Uterus (tissue), 4 donors: Measurements from ENCODE around the gene TMEM121. TPM values are rescaled to one million over a fixed set of nuclear protein-coding genes. Genes with fewer than 3 reads are reported as not detected.
"Not testable (repeated sequence)": the region's sequence is repeated elsewhere in the genome, so short reads cannot be mapped to it uniquely, and the experiment has no call there.

ENCODE experiments used
- DNase-seq, 2 donors: peaks; one replicate each; pipeline ENCODE4 v3.0.0-alpha.2; 2019 to 2020
- H3K27ac ChIP-seq, 2 donors: fragments of 200-600 bp; sonication (generic); 1 replicate in 1 of 2; 2 replicates in 1 of 2; pipeline ENCODE4 v1.5.1; 2016 to 2018
- H3K27me3 ChIP-seq, 2 donors: fragments of 200-600 bp; sonication (generic); one replicate each; pipeline ENCODE4 v1.5.1; 2018 to 2019; ENCODE audit warnings: control low read depth in 1 of 2
- H3K36me3 ChIP-seq, 2 donors: fragments of 200-600 bp; sonication (generic); one replicate each; pipeline ENCODE4 v1.5.1; 2019; ENCODE audit warnings: control low read depth in 1 of 2
- H3K4me1 ChIP-seq, 2 donors: fragments of 200-600 bp; sonication (generic); one replicate each; pipeline ENCODE4 v1.5.1; 2018 to 2019; ENCODE audit warnings: control low read depth in 1 of 2
- H3K4me3 ChIP-seq, 2 donors: fragments of 200-600 bp; sonication (generic); 1 replicate in 1 of 2; 2 replicates in 1 of 2; pipeline ENCODE4 v1.5.1; 2018 to 2019; ENCODE audit warnings: mild to moderate bottlenecking in 1 of 2
- H3K9me3 ChIP-seq, 2 donors: fragments of 200-600 bp; sonication (generic); one replicate each; pipeline ENCODE4 v1.5.1; 2019; ENCODE audit warnings: control low read depth in 1 of 2
- CTCF ChIP-seq, 4 experiments: fragments of 200-600 bp in 2 of 4; fragments of 450-650 bp in 2 of 4; sonication (generic) in 2 of 4; IDR thresholded peaks; one replicate each; pipeline ENCODE4 v1.5.1; 2016 to 2019; ENCODE audit warnings: antibody characterized with exemption in 4 of 4, mild to moderate bottlenecking in 2 of 4, moderate library complexity in 1 of 4
- POLR2A ChIP-seq, 2 donors: fragments of 450-650 bp; IDR thresholded peaks; one replicate each; pipeline ENCODE4 v1.6.1; 2016; ENCODE audit warnings: antibody characterized with exemption in 2 of 2, mild to moderate bottlenecking in 1 of 2, moderate library complexity in 1 of 2
- intact Hi-C: fragments of 100-400 bp; cut with DNase I; formaldehyde crosslinking; loops from one replicate; pipeline ENCODE4 v1.15.1; 2023; ENCODE audit warnings: low total_unique reads
- total RNA-seq, 4 donors: library from RNA; depleted of rRNA in 3 of 4; stranded (reverse); fragments of >200 nt in 3 of 4; gene quantifications; one replicate each; pipeline versions ENCODE4 v1.1.0 to v1.2.4, GENCODE V29; 2014 to 2023
- donor health status: DM: yes; HTN: yes; CAD: no.

TMEM121 gene
- total RNA-seq, 4 donors from 2014 or later = 2.0 to 42.1 (median 7.7) TPM

DNA sequence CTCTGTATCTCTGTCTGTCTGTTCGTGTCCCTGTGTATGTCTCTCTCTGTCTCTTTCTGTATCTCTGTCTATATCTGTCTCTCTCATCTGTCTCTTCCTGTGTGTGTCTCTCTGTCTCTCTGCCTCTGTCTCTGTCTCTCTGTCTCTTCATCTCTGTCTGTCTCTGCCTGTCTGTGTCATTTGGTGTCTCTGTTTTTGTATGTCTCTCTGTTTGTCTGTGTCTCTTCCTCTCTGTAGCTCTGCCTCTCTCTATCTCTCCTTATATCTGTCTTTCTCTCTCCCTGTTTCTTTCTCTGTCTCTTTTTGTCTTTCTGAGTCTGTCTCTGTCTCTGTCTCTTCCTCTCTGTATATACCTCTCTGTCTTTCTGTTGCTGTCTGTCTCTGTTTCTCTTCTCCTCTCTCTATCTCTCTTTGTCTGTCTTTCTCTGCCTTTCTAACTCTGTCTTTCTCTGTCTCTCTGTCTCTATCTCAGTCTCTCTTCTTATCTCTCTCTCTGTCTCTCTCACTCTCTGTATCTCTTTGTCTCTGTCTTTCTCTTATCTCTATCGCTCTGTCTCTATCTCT lies 50.2 kb downstream of the TMEM121 start:
- Histone ChIP-seq H3K27me3 (no peaks in the 10 kb centered on the region), H3K4me1 (no peaks in the 10 kb centered on the region), H3K9me3 (no peaks in the 10 kb centered on the region), H3K27ac (no peak overlapping the region), H3K4me3 (no peak overlapping the region), H3K36me3 (no peaks in the 10 kb centered on the region)
- DNase-seq = no peak
- no peak for TF ChIP-seq CTCF (IDR thresholded peaks at IDR 0.05)
- no peak for TF ChIP-seq POLR2A (IDR thresholded peaks at IDR 0.05)
- intact Hi-C loops = no loop called here

DNA sequence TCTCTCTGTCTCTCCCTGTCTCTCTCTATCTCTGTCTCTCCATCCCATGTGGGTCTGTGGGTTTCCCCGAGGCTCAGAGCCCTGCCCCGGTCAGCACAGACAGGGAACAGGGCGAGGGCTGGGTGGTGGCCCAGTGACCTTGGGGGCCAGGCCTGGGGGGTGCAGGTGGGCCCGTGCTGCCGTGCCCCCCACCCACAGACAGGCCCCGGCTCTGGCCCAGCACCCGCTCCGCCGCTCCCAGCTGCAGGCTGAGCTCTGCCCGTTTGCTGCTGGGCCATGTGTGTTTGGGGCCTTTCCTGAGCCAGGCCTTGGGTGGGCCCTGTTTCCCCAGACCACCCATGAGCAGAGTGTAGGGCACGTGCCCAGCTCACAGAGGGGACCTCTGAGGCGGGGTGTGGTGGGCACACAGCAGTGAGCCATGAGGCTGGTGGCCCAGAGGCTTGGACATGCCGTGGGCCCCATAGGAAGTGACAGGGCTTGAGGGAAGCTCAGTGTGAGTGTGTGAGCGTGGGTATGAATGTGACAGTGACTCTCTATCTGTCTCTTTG lies 51.0 kb downstream of the TMEM121 start:
- no peaks in the 10 kb centered on the region for H3K4me1 ChIP-seq
- H3K27me3 ChIP-seq = no peaks in the 10 kb centered on the region
- H3K9me3 ChIP-seq = no peaks in the 10 kb centered on the region
- no peak overlapping the region for H3K4me3 ChIP-seq
- no peak overlapping the region for H3K27ac ChIP-seq
- no peak for TF ChIP-seq CTCF (IDR thresholded peaks at IDR 0.05)
- no peak for TF ChIP-seq POLR2A (IDR thresholded peaks at IDR 0.05)
- no peak for DNase-seq
- H3K36me3 ChIP-seq = no peaks in the 10 kb centered on the region
- intact Hi-C loops = no loop called here

DNA sequence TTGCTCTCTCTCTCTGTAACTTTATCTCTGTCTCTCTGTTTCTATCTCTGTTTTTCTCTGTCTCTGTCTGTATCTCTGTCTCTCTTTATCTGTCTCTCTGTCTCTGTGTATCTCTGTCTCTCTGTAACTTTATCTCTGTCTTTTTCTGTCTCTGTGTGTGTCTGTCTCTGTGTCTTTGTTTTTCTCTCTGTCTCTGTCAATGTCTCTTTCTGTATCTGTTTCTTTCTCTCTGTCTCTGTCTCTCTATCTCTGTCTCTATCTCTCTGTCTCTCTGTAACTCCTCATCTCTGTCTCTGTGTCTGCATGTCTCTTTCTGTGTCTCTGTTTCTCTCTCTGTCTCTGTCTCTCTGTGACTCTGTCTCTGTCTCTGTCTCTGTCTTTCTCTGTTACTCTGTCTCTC lies 51.7 kb downstream of the TMEM121 start:
- intact Hi-C loops = no loop called here
- Histone ChIP-seq H3K4me3 (no peak overlapping the region), H3K27me3 (no peaks in the 10 kb centered on the region), H3K9me3 (no peaks in the 10 kb centered on the region), H3K36me3 (no peaks in the 10 kb centered on the region), H3K4me1 (no peaks in the 10 kb centered on the region), H3K27ac (no peak overlapping the region)
- DNase-seq = no peak
- TF ChIP-seq POLR2A (IDR thresholded peaks at IDR 0.05) (no peak), CTCF (IDR thresholded peaks at IDR 0.05) (no peak)

DNA sequence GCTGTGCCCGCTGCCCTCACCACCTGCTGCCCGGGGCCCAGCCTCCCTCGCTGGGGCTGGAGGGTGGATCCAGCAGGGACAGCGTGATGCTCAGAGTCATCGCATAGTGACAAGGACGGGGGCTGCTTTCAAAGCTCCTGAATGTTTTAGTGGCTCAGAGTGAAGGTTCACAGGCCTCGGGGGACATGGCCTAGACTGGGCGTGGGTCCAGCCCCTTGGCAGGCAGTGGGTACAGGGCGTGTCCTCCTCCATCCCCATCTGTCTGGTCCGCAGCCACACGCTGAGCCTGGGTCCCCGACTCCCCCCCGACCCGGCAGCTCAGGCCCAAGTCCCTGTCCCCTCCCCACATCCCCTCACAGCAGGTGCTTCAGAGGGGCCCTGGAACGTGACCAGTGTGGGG lies 52.8 kb downstream of the TMEM121 start:
- H3K4me3 ChIP-seq, DNase-seq, H3K9me3 ChIP-seq, H3K27ac ChIP-seq, H3K27me3 ChIP-seq, intact Hi-C loops, H3K4me1 ChIP-seq, H3K36me3 ChIP-seq: not testable (repeated sequence)

Other genes with a start within 250 kb of the TMEM121 start
- gene BRF1, start 225.6 kb upstream of the TMEM121 start, total RNA-seq = 10 to 100 TPM in 3 of 4 donors, 1 to 10 TPM in 1; 9.7 to 77.7 (median 61.3) TPM
- 100 to 1,000 TPM in 1 of 4 donors, 10 to 100 TPM in 3; 37.1 to 116 (median 52.2) TPM for gene PACS2, start 211.8 kb upstream of the TMEM121 start, total RNA-seq
- gene TEX22, start 128.0 kb upstream of the TMEM121 start, total RNA-seq = 1 to 10 TPM in 2 of 4 donors, not detected in 2; 1.1 to 3.8 TPM
- 100 to 1,000 TPM in 2 of 4 donors, 10 to 100 TPM in 2; 62.9 to 218 (median 108) TPM for gene MTA1, start 106.8 kb upstream of the TMEM121 start, total RNA-seq
- 100 to 1,000 TPM in 3 of 4 donors, 10 to 100 TPM in 1; 76.1 to 377 (median 163) TPM for gene CRIP2, start 51.8 kb upstream of the TMEM121 start, total RNA-seq
- 10 to 100 TPM in 3 of 4 donors, under 1 TPM in 1; 0.51 to 64.7 (median 34.4) TPM for gene CRIP1, start 39.7 kb upstream of the TMEM121 start, total RNA-seq
- gene TEDC1, start 35.3 kb upstream of the TMEM121 start, total RNA-seq = 10 to 100 TPM in 1 of 4 donors, 1 to 10 TPM in 1, under 1 TPM in 1, not detected in 1; 0.51 to 11.0 (median 9.4) TPM